Stimulated activated CD8-positive, alpha-beta memory T cell treated with anti-CD3 and anti-CD28 coated beads, Interleukin-15, amount 100 ng/mL, for 48 hours (primary cell): ENCODE measurements around the gene NRAP.
"Not testable (repeated sequence)": the region's sequence is repeated elsewhere in the genome, so short reads cannot be mapped to it uniquely, and the experiment has no call there.

Experiments
- DNase-seq, 2 donors: peaks; one replicate each; pipeline ENCODE4 v3.0.0-alpha.2; 2020; ENCODE audit warnings: low read depth in 2 of 2

The NRAP gene

GRCh38 chr10:113683300-113683699 is 19.5 kb upstream of the NRAP start:
- DNase-seq, result no peak

DNA sequence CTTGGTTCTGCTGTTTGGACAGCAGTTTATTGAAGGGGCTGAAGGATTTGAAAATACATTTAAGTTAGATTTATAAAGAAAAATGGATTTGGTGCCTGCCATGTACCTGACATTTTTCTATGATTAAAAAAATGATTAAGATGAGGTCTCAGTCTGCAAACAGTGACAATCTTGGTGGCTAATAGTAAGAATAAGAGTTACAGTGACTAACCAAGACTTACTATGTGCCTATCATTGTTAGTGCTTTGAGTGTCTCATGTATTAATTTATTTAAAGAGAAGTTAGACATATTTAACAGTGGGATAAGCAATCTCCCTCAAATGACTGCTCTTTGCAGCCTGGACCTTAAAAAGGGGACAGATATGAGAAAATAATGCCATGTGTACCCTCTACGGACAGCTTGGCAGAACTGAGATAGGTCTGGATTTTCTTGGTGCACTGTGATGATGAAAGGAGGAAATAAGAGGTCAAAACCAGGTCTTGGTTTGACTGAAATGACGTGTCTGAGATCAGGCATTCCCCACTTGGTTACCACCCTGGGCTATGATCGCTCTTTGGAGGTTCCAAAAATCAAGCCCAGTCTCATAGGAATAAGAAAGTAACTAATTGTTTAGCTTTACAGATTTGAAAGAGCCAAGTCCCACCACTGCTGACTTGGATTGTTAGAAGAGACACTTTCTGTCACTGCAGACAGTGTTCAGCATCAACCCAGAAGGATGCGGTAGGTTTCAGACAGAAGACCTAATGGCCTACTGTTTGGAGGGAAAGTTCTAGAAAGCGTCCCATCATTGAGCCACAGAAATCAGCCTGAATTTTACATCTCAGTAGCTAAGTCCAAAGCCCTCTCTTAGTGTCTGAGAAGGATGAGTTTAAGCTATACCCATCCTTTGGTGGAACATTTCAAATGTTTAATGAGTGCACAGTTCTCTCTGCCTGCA is 18.0 kb upstream of the NRAP start:
- no peak for DNase-seq

DNA sequence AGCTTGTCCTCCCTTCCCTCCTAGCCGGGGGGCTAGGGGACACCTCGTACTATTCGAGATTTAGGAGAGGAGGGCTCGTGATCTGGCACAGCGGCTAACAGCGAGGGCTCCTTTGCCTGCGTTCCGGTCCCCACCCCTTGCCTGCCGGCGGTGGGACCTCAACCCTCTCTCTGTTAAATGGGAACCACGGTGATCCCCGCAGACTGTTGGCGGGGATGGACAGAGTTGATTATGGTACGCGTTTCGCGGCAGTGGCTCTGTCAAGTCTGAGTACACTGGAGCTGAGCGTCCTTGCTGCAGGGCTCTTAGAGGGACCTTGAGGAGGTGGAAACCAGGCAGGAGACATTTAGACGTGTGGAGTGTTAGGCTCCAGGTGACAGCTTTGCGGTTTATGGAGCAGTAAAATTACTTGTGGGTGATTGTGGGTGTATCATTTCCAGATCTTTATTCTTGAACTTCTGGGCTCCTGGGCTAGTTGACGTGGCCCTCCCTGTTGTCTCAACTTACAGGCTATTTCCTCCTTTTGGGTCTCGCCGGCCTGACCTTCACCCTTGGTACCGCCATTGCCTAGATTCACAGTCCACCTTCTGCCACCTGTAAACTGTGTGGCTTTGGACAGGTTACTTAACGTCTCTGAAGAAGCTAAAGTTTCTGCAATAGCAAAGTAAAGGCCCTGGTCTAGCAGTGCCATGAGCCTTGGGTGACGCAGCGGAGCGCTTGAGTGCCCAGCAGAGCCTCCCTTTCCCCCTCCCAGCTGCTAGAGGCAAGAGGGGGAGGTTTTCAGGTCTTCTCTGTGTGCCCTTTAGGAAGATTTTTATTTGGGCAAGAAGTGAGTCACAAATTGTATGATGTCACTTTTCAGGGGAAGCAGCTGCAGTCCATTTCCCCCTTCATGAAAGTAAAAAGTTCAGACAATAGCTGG is 16.6 kb upstream of the NRAP start:
- no peak for DNase-seq

GRCh38 chr10:113679463-113680189 is 15.8 kb upstream of the NRAP start, which contains the start of gene CASP7:
Gene CASP7, plus strand, starts transcription at chr10:113679912. Its CDS starts 17,582 bp downstream, at chr10:113697494.
- peak; percentile 79 to 83 for DNase-seq

DNA sequence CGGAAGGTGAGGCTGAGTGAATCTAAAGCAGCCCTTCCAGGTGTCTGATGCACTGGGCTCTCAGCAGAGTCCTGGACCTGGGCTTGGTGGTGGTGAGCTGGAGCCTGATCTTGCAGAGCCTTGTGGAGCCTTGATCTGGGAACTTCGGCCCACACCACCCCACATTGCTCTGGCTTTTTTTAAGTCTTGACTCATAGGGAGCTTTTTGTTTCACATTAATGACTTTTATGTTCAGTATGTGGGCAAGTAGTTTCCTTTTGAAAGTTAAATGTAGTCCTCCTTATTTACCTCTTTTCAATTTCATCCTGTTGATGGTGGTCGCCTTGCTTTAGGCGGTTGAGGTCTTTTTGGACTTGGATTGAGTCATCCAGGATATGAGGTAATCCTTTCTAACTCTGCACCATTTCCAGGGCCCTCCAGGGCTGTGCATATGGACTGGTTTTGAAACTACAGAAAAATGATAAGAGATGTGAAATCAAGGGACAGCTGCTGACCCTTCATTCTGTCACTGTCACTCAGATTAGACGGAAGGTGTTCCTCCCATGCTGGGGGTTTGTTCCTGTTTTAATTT is 2.9 kb upstream of the NRAP start:
- DNase-seq, result no peak

DNA sequence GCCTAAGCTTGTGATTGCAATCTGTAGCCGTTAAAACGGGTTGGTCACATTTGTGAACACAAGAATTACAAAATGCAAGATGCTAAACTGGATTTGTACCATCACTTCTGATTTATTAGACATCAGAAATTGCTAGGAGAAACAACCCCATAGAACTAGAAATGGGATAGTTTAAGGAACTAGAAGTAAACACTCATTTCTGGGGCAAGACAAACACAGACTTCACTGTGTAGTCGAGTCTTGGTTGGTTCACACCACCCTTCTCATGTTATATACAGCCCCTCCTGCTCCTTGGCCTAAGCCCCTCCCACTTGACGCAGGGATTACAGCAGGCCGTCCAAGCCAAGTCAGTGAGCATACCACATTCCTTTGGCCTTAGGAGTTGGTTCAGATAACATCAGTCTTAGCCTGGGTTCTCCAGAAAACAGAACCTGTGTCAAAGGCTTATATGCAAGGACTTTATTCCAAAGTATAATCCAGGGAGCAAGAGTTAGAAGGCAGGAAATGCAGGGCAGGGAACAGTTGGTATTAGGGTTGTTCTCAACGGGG is 2.0 kb upstream of the NRAP start:
- DNase-seq, result no peak

GRCh38 chr10:113665352-113665751 is 1.5 kb upstream of the NRAP start:
- DNase-seq, result no peak

GRCh38 chr10:113663142-113663541 is 699 bp downstream of the NRAP start:
- DNase-seq, result no peak

DNA sequence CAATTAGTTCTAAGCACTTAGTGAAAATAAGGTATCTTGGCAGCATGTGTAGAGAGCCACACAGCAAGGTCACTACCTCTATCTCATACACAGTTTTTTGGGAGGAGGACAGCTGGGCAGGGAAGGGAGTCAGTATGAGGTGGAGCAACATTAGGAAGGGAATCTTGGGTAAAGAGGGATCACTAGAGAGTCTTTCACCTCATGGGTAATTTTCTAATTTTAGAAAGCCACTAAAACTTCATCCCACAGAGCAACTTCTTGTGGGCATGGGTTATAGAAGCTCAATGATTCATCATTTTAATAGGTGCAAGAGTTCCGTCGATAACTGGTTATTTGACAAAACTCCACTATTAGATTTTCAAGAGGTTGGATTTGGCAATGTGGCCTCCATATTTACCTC is 2.5 kb downstream of the NRAP start:
- no peak for DNase-seq

DNA sequence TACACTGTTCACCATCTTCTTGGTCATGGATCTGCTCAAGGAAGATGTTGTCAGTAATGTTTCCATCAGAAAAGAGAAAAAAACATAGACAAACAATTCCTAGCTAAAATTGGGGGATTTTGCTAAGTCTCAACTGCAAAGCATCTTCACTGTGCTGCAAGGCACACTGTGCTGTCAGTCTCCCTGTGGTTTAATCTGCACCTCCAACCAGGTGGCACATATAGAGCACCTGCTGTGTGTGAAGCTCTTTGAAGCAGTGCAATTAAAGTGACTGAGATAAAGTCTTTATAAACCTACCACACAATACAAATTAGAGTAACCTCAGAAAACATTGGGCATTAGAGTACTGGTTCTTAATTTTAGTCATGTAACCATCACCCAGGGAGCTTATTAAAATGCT is 6.3 kb downstream of the NRAP start:
- DNase-seq, result no peak

DNA sequence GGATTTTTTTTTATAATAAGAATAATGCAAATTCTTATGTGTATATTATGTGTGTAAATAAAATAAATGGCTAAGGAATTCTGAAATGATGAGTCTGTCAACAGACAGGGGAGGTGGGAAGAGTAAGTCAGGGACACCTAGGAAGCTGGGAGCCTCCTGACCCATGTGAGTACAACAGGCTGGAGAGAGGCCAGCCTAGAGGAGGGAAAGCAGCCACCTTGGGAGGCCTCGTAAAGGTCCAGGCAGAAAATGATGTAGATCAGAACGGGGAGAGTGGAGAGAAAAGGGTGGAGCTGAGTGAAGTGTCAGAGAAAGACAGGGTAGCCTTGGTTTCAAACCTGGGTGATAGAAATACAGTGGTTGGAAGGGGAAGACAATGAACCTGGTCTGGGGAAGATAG is 6.9 kb downstream of the NRAP start:
- DNase-seq, result no peak

DNA sequence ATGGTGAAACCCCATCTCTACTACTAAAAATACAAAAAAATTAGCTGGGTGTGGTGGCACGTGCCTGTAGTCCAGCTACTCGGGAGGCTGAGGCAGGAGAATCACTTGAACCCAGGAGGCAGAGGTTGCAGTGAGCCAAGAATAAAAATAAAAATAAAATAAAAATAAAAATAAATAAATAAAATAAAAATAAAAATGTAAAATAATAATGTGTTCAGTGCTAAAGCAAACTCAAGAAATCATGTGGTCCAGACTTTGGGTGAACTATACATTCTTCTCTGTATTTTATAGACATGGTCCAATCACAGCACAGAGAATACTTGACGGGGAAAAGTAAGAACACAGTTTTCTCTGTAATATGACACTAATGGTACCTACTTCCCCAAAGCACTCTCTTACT is 11.4 kb downstream of the NRAP start:
- not testable (repeated sequence) for DNase-seq

- no peak for DNase-seq
Measured at GRCh38 chr10:113651898-113652297, 11.9 kb downstream of the NRAP start.

GRCh38 chr10:113651021-113651420 is 12.8 kb downstream of the NRAP start:
- DNase-seq, result no peak

DNA sequence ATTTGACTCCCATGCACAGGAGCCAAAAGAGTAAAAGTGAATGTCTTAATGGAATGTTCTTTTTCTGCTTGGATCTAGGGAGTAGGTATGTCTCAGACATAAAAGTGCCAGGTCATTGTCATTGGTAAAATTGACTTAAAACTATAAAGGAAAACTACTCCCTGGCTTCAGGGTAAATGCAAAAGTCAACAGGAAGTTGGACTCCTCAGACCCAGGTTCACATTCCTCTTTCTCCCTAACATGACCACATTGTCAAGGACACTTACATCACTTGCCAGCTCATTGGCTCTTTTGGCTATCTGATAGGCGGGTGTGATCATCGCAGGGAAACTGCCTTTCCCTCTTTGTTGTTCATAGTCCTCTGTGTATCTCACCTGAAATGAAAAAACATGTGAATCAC is 13.7 kb downstream of the NRAP start:
- DNase-seq, result no peak

DNA sequence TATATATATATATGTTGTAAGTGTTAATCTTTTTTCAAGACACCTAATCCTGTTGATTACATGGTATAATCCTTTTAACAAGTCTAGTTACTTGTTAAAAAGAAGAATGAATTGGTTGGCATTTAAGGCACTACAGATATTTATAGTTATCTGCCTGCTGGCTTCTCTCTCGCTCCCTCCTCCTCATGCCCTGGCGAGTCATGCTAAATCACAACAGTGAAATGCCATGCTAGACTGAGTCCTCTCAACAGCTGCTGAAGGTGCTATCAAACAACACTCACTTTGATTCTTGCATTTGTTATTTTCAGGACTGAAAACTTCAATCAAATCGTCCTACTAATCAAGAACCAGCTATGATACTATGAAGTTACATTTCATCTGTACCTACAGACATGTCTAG is 15.4 kb downstream of the NRAP start:
- DNase-seq, result no peak

- no peak for DNase-seq
Measured at GRCh38 chr10:113647812-113648211, 16.0 kb downstream of the NRAP start.

- no peak for DNase-seq
Measured at GRCh38 chr10:113646336-113647201, 17.3 kb downstream of the NRAP start.

DNA sequence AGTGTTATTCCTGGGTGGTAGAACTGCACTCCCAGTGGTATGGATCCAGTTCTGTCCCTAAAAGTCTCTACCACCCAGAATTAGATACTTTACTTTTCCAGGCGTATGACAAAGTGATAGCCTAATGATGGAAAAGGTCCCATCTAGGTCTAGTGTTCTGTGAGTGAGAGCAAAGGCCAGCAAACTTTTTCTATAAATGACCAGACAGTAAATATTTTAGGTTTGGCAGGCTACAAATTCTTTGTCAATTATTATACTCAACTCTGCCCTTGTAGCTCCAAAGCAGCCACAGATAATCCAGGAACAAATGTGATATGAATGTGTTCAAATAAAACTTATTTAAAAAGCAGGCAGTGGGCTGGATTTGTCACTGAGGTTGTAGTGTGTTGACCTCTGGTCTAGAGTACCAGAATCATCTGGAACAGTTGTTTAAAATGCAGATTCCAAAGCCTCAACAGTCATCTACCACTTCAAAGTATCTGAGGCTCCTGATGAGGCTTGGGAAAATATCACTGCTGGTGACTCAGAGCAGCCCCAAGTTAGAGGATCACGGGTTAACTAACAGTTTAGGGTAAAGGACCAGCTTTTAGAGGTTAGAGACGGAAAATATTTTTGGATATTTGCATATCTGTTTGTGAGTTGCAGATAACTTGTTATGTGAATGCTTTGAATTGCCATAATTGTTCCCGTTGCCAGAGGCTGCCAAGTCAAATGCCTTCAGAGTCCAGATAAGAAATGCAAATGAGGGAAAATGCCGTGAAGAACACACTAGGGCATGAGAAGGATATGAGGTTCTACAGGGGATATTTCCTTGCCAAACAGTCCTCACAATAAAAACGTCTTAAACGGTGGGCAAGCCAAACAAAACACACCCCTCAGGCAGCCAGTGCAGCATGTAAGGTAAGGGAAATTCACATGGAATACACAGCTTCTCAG is 19.4 kb downstream of the NRAP start:
- no peak for DNase-seq
